IMR-90 (cell line): Measurements from ENCODE around the gene PTEN. TPM values are rescaled to one million over a fixed set of nuclear protein-coding genes. Genes with fewer than 3 reads are reported as not detected.

Experiments used
- ATAC-seq: fragments of 200-7000 bp; cut with Tn5 transposase; 2 replicates; pipeline ENCODE4 v1.9.1; 2020; ENCODE audit warnings: low read depth, mild to moderate bottlenecking, moderate library complexity
- BruUV-seq: library from RNA; stranded (reverse); fragments of 400-500 nt; replicated peaks from 2 replicates; lab custom pipeline; 2021; lab: Mats Ljungman, UMichigan
- CTCF ChIA-PET: fragments of 300-600 bp; formaldehyde crosslinking; extraction: SDS; loops from one replicate; lab custom pipeline; 2021; ENCODE audit warnings: antibody characterized with exemption; lab: Yijun Ruan, JAX
- POLR2A ChIA-PET: fragments of 300-600 bp; sonication (Branson Sonifier 250); formaldehyde crosslinking; loops from one replicate; lab custom pipeline; 2022; ENCODE audit warnings: antibody characterized with exemption; ENCODE audit not compliant: unreplicated experiment; lab: Charles Lee
- DNase-seq: peaks from one replicate; pipeline ENCODE4 v3.0.0; 2013
- H2AFZ ChIP-seq: replicated peaks from 2 replicates; pipeline ENCODE3; 2013; ENCODE audit warnings: low read length, mild to moderate bottlenecking; ENCODE audit not compliant: poor library complexity
- H2AK5ac ChIP-seq: 2 replicates; pipeline ENCODE4 v1.6.1; 2013; ENCODE audit warnings: low read depth, low read length, inconsistent platforms
- H2AK9ac ChIP-seq: replicated peaks from 2 replicates; pipeline ENCODE3; 2013; ENCODE audit warnings: mild to moderate bottlenecking, low read depth, low read length, moderate library complexity; ENCODE audit not compliant: poor library complexity
- H2BK120ac ChIP-seq: 2 replicates; pipeline ENCODE4 v1.6.1; 2013; ENCODE audit warnings: low read depth, low read length, inconsistent platforms
- H2BK15ac ChIP-seq: 3 replicates; pipeline ENCODE4 v1.6.1; 2013; ENCODE audit warnings: low read depth, low read length, inconsistent platforms
- H2BK20ac ChIP-seq: 2 replicates; pipeline ENCODE4 v1.6.1; 2013; ENCODE audit warnings: low read depth, mild to moderate bottlenecking, inconsistent platforms, low read length, moderate library complexity
- H2BK5ac ChIP-seq: 2 replicates; pipeline ENCODE4 v1.6.1; 2013; ENCODE audit warnings: mild to moderate bottlenecking, low read depth, low read length, inconsistent platforms; ENCODE audit not compliant: poor library complexity, severe bottlenecking
- H3K14ac ChIP-seq: replicated peaks from 2 replicates; pipeline ENCODE4 v1.6.1; 2013; ENCODE audit warnings: low read depth, low read length, inconsistent platforms
- H3K18ac ChIP-seq: 2 replicates; pipeline ENCODE4 v1.6.1; 2013; ENCODE audit warnings: low read depth, low read length, control low read depth
- H3K23ac ChIP-seq: 2 replicates; pipeline ENCODE4 v1.6.1; 2013; ENCODE audit warnings: low read depth, low read length, inconsistent platforms
- H3K27ac ChIP-seq: 2 replicates; pipeline ENCODE4 v1.5.1; 2013; ENCODE audit warnings: mild to moderate bottlenecking, control low read depth, low read length; ENCODE audit not compliant: insufficient read depth
- H3K27me3 ChIP-seq: 2 replicates; pipeline ENCODE4 v1.6.1; 2013; ENCODE audit warnings: low read length; ENCODE audit not compliant: control insufficient read depth, insufficient read depth
- H3K36me3 ChIP-seq: 2 replicates; pipeline ENCODE4 v1.6.1; 2013; ENCODE audit warnings: low read length, mixed read lengths; ENCODE audit not compliant: control insufficient read depth, insufficient read depth
- H3K4ac ChIP-seq: 2 replicates; pipeline ENCODE4 v1.6.1; 2013; ENCODE audit warnings: low read depth, low read length, inconsistent platforms
- H3K4me1 ChIP-seq: 2 replicates; pipeline ENCODE4 v1.6.1; 2013; ENCODE audit warnings: low read length, mixed read lengths; ENCODE audit not compliant: control insufficient read depth, insufficient read depth
- H3K4me2 ChIP-seq: 2 replicates; pipeline ENCODE4 v1.6.1; 2013; ENCODE audit warnings: low read depth, mild to moderate bottlenecking, control low read depth, low read length, moderate library complexity
- H3K4me3 ChIP-seq: 2 replicates; pipeline ENCODE4 v1.5.1; 2013; ENCODE audit warnings: low read depth, mild to moderate bottlenecking, control low read depth, low read length, moderate library complexity; ENCODE audit not compliant: insufficient read depth
- H3K56ac ChIP-seq: 2 replicates; pipeline ENCODE4 v1.6.1; 2013; ENCODE audit warnings: low read length, inconsistent platforms; ENCODE audit not compliant: insufficient read depth; ENCODE audit errors: extremely low read depth
- H3K79me1 ChIP-seq, 2 experiments: 2 replicates each; pipeline ENCODE4 v1.6.1; 2013; ENCODE audit warnings: low read length in 2 of 2, inconsistent platforms in 1 of 2, low read depth in 1 of 2
- H3K9ac ChIP-seq: 2 replicates; pipeline ENCODE4 v1.6.1; 2013; ENCODE audit warnings: low read depth, low read length, control low read depth
- H3K9me1 ChIP-seq: 2 replicates; pipeline ENCODE4 v1.6.1; 2013; ENCODE audit warnings: low read length, inconsistent platforms; ENCODE audit not compliant: insufficient read depth
- H3K9me3 ChIP-seq: 2 replicates; pipeline ENCODE4 v1.6.1; 2013; ENCODE audit warnings: low read length; ENCODE audit not compliant: control insufficient read depth, insufficient read depth
- H4K20me1 ChIP-seq: 2 replicates; pipeline ENCODE4 v1.6.1; 2013; ENCODE audit warnings: low read length, inconsistent platforms; ENCODE audit not compliant: insufficient read depth
- H4K5ac ChIP-seq: 2 replicates; pipeline ENCODE4 v1.6.1; 2013; ENCODE audit warnings: mild to moderate bottlenecking, low read depth, low read length, control low read depth
- H4K8ac ChIP-seq, 2 experiments: 2 replicates each; pipeline ENCODE4 v1.6.1; 2013; ENCODE audit warnings: low read depth in 2 of 2, low read length in 2 of 2, control low read depth in 1 of 2, inconsistent platforms in 1 of 2
- H4K91ac ChIP-seq: 2 replicates; pipeline ENCODE4 v1.6.1; 2013; ENCODE audit warnings: low read depth, low read length, inconsistent platforms; ENCODE audit not compliant: insufficient read depth
- CEBPB ChIP-seq: IDR thresholded peaks from 2 replicates; pipeline ENCODE4 v1.6.1; 2012; ENCODE audit warnings: low read depth, low read length, improper control_type of control experiment
- WGBS, 2 experiments: methylation state at CpG; one replicate each; pipeline versions ENCODE4 v1.1.5 to v1.1.7; 2013; ENCODE audit warnings: missing lambda C conversion rate in 2 of 2; ENCODE audit not compliant: insufficient read length in 1 of 2; ENCODE audit errors: extremely low coverage in 2 of 2; 5-methylcytosine and 5-hydroxymethylcytosine counted together
- dilution Hi-C: fragments of 300-500 bp; cut with HindIII; formaldehyde crosslinking; loops from one replicate; pipeline ENCODE4 v1.14.3; 2018; ENCODE audit warnings: low sequenced_read_pairs; ENCODE audit not compliant: unreplicated experiment
- in situ Hi-C: fragments of 300-500 bp; cut with MboI; formaldehyde crosslinking; loops from 3 replicates; pipeline ENCODE4 v1.14.3; 2019; ENCODE audit warnings: low sequenced_read_pairs, inconsistent platforms, mixed read lengths
- intact Hi-C: fragments of 100-400 bp; cut with micrococcal nuclease; formaldehyde crosslinking; loops from 2 replicates; pipeline ENCODE4 v1.10.0; 2022
- polyA plus RNA-seq, 3 experiments: library from polyadenylated mRNA; depleted of rRNA; stranded (reverse); fragments of >200 nt; gene quantifications; 2 replicates each; pipeline ENCODE4 v1.2.3, GENCODE V29; 2012; ENCODE audit warnings: low replicate concordance in 1 of 3
- total RNA-seq: library from RNA; depleted of rRNA; stranded (reverse); fragments of >200 nt; gene quantifications from 2 replicates; pipeline ENCODE4 v1.2.3, GENCODE V29; 2012

The PTEN gene
- total and polyA plus RNA-seq, 2 of the 4 experiments (the other 2 are of a cell fraction), result 12.0 to 38.9 TPM

GRCh38 chr10:87842220-87842641 lies 21.2 kb upstream of the PTEN start:
- no peaks in the 10 kb centered on the region for H3K27me3 ChIP-seq
- H3K23ac ChIP-seq, result peak overlapping the region; percentile 93; the same call in 1 of the 2 replicates
- peak overlapping the region; percentile 84 to 91 for H4K8ac ChIP-seq
- CTCF ChIA-PET, result interaction anchor here (0.7 kb wide), 1 partner anchor 24 kb away, joined by 3 read pairs; no protein-coding TSS in a partner anchor
- H3K56ac ChIP-seq, result peak overlapping the region; percentile 35; the same call in 1 of the 2 replicates
- H3K4me2 ChIP-seq, result no peak overlapping the region
- peaks cover 7% of the 10 kb centered on the region; the same call in 1 of the 2 replicates for H3K4me1 ChIP-seq
- H3K18ac ChIP-seq, result peak overlapping the region; percentile 96
- peak overlapping the region; percentile 72 for H4K5ac ChIP-seq
- POLR2A ChIA-PET, result interaction anchor here (0.7 kb wide), 1 partner anchor 573 kb away, joined by 4 read pairs; no protein-coding TSS in a partner anchor
- ATAC-seq (no peak), DNase-seq (peak; percentile 48)
- peak overlapping the region; percentile 82; the same call in 1 of the 2 replicates for H3K27ac ChIP-seq
- peak overlapping the region; percentile 96 for H2BK120ac ChIP-seq
- TF ChIP-seq CEBPB, result no peak
- H2AK9ac ChIP-seq, result peak overlapping the region; percentile 85
- intact Hi-C loops (no loop called here), dilution Hi-C loops (no loop called here), in situ Hi-C loops (no loop called here)
- no CpG with 5 or more reads among the region's 1 CpG for WGBS, 2 experiments
- H4K20me1 ChIP-seq, result no peaks in the 10 kb centered on the region
- H2AFZ ChIP-seq, result no peak overlapping the region
- peak overlapping the region; percentile 89; the same call in 2 of the 3 replicates for H2BK15ac ChIP-seq
- H3K4ac ChIP-seq, result peak overlapping the region; percentile 95
- no peaks in the 10 kb centered on the region for H3K36me3 ChIP-seq
- peak overlapping the region; percentile 66 for H3K14ac ChIP-seq
- H2BK5ac ChIP-seq, result peak overlapping the region; percentile 99
- H3K4me3 ChIP-seq, result no peak overlapping the region
- H2AK5ac ChIP-seq, result peak overlapping the region; percentile 95
- H3K9me1 ChIP-seq, result peaks cover 14% of the 10 kb centered on the region
- H4K91ac ChIP-seq, result peak overlapping the region; percentile 90
- no peaks in the 10 kb centered on the region for H3K9me3 ChIP-seq
- H3K9ac ChIP-seq, result no peak overlapping the region; the same call in 1 of the 2 replicates
- BruUV-seq, result no TSS peak
- H3K79me1 ChIP-seq, result peaks cover 0 to 10% of the 10 kb centered on the region in 2 experiments; a peak in 2 of 4 replicates
- H2BK20ac ChIP-seq, result peak overlapping the region; percentile 71
